GM19467 (cell line): ENCODE data around the gene LPIN3.

Experiments
- ATAC-seq: cut with Tn5 transposase; IDR thresholded peaks from one replicate; pipeline ENCODE4 v1.9.1; 2021; ENCODE audit warnings: mild to moderate bottlenecking, moderate library complexity; ENCODE audit not compliant: unreplicated experiment

Gene LPIN3

GRCh38 chr20:41349943-41350342 is 9.3 kb downstream of the LPIN3 start:
- no peak for ATAC-seq

GRCh38 chr20:41350408-41350962 is 9.9 kb downstream of the LPIN3 start:
- no peak for ATAC-seq

- no peak for ATAC-seq
These were observed 11.5 kb downstream of the LPIN3 start for GRCh38 chr20:41352106-41352505.

GRCh38 chr20:41352666-41353065 is 12.0 kb downstream of the LPIN3 start:
- no peak for ATAC-seq

- no peak for ATAC-seq
These were observed 12.9 kb downstream of the LPIN3 start for GRCh38 chr20:41353530-41353929.

- no peak for ATAC-seq
These were observed 14.6 kb downstream of the LPIN3 start for GRCh38 chr20:41355192-41355591.

GRCh38 chr20:41355598-41356203 is 15.1 kb downstream of the LPIN3 start:
- no peak for ATAC-seq

- no peak for ATAC-seq
These were observed 16.3 kb downstream of the LPIN3 start for GRCh38 chr20:41356951-41357350.

- ATAC-seq, result no peak
These were observed 17.0 kb downstream of the LPIN3 start for GRCh38 chr20:41357424-41358163.

- no peak for ATAC-seq
These were observed 17.6 kb downstream of the LPIN3 start for GRCh38 chr20:41358230-41358629.

GRCh38 chr20:41358717-41359116 is 18.1 kb downstream of the LPIN3 start:
- ATAC-seq, result no peak

GRCh38 chr20:41359541-41360011 is 19.0 kb downstream of the LPIN3 start:
- ATAC-seq, result no peak

GRCh38 chr20:41360831-41361756 is 20.5 kb downstream of the LPIN3 start:
- no peak for ATAC-seq

GRCh38 chr20:41361757-41362747 is 21.4 kb downstream of the LPIN3 start:
- no peak for ATAC-seq

- ATAC-seq, result no peak
These were observed 22.1 kb downstream of the LPIN3 start for GRCh38 chr20:41362748-41363140.

GRCh38 chr20:41363601-41364000 is 23.0 kb downstream of the LPIN3 start:
- no peak for ATAC-seq

- ATAC-seq, result no peak
These were observed 23.7 kb downstream of the LPIN3 start for GRCh38 chr20:41364236-41364855.

- no peak for ATAC-seq
These were observed 24.5 kb downstream of the LPIN3 start for GRCh38 chr20:41364967-41365765.
